CD4-positive, alpha-beta T cell treated with Interleukin-15 for 1 hour (primary cell): ENCODE measurements around the gene ZDHHC24.
"Not testable (repeated sequence)": the region's sequence is repeated elsewhere in the genome, so short reads cannot be mapped to it uniquely, and the experiment has no call there.

Experiments
- DNase-seq: peaks from one replicate; pipeline ENCODE4 v3.0.0-alpha.2; 2020

ZDHHC24 gene

DNA sequence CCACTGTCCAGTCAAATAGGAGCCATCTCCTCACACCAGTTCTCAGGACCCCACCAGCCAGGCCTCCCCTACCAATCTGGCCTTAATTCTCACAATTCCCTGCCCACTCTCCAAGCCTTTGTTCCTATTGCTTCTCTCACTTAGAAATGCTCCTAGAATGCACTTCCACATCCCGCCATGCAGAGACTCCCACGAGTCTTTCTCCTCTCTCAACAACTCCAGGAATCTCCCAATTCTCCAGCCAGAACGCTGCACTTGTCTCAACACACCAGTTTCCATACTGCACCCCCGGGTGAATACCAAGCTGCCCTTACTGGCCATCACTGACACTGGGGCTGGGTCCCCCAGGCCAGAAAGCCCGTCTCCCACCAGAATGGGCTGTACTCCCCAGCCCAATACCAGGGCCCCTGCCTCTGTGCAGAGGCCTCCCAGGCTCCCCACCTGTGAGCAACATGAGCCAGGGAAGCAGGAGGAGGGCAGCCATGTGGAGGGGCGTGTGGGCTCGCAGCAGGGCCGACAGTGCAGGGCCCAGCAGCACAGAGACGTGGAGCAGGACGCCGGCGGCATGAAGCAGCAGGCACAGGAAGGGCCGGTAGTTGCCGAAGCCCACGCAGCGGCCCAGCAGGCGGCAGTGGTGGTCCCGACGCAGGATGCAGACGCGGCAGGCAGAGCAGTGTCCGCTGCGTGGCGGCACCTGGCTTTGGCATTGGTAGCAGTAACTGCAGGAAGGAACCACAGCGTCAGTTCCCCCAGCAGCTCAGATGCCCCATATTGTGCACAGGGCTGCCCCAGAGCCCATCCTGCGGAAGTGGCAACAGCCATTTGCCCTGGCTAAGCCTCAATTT lies 2.4 kb downstream of the ZDHHC24 start:
- peak; percentile 80 for DNase-seq

DNA sequence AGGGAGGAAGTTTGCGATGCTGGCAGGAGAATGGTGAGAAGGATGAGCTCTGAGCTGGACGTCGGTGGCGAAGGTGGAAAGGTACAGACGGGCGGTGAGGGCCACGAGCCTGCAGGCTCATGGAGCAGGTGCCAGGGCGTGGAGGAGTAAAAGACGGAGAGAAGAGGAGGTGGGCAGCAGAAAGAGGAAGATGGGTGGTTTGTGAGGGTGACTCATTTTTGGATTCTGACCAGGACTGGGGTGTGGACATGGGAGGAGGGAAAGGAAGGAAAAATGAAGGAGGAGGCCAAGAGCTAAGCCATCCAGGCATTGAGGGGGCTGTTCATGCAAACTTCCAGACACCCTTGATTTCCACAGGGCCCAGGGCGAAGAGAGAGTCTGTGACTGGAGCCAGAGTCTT lies 3.5 kb downstream of the ZDHHC24 start:
- DNase-seq, result no peak

DNA sequence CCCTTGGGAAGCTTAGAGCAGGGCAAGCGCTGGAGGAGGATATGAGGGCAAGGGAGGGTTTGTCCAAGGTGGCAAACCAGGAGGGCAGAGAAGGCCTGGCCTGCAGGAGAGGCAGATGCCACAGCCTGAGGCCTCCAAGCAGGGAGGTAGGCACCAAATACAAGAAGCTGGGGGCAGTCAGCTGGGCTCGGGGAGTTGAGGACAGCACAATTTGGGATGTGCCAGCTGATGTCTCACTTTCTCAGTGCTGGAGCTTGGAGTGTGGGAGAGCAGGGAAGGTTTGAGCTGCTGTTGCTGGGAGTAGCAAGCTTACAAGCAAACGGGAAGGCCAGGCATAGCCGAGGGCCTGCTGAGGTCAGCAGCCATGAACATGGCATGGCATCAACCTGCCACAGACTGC lies 4.0 kb downstream of the ZDHHC24 start:
- DNase-seq, result no peak

DNA sequence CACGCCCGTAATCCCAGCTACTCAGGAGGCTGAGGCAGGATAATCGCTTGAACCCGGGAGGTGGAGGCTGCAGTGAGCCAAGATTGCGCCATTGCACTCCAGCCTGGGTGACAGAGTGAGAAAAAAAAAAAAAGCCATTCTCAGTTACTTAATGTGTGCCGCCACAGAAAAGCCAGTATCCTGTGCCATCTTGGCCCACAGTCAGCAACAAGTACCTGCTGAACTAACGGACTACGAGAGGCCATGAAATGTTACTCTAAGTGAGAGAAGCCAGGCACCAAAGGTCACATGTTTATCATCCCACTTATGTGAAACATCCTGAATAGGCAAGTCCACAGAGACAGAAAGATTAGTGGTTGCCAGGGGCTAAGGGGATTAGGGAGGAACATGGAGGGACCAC lies 5.2 kb downstream of the ZDHHC24 start:
- not testable (repeated sequence) for DNase-seq

DNA sequence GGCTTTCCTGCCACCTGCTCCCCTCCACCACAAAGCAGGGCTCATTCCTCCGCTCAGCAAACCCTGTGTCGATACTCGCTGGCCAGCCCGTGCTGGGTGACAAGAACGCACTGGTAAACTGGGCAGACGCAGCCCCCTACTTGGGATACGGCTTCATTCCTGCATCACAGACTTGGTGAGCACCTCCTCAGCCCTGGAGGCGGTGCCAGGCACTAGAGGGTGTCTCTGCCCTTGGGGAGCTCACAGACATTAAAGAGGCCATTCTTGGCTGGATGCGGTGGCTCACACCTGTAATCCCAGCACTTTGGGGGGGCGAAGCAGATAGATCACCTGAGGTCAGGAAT lies 6.0 kb downstream of the ZDHHC24 start:
- DNase-seq, result no peak

DNA sequence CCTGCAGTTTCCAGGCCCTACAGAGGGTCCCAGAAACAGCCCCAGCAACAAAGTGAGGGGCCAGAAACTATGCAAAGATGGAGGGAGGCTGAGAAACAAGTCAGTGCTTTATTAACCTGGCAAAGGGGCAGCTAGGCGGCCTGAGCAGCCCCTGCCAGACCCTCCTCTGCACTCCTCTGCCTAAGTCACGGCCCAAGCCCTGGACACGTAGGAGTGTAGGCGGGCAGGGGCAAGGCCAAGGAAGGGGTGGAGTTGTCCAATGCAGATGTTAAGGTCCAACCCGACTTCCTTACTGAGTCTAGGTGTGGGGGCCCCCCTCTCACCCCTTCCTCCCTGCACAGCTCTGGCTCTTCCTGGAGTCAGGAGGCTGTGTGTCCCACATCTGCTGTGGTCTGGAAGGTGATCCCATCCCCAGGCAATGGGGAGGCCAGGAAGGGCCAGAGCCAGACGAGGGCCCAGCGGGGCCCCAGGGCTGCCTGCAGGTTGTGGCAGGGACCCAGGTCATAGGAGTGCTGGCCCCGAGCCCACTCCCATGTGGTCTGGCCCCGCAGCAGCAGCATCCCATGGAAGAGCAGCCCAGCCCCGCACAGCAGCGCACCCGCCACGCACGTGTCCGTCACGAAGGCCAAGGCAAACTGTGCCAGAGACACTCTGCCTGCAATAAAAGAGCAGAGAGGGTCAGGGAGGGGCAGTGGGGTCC lies 6.5 kb downstream of the ZDHHC24 start:
- DNase-seq, result no peak

DNA sequence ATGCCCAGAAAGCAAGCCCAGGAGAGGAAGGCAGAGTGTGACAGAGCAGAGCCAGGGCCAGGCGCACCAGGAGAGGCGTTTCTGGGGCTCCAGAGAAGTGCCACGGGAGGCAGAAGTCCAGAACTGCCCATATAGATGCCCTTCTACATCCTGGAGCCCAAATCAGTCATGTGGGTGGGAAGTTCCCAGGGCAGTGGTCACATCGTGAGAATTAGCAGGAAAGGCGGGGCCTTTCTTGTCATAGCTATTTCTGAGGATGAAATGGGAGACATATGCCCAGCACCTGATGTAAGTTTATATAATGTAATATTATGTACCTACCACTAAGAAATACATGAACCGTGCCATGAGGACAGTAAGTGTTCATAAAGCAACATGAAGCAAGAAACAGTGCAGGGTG lies 13.1 kb downstream of the ZDHHC24 start:
- no peak for DNase-seq

DNA sequence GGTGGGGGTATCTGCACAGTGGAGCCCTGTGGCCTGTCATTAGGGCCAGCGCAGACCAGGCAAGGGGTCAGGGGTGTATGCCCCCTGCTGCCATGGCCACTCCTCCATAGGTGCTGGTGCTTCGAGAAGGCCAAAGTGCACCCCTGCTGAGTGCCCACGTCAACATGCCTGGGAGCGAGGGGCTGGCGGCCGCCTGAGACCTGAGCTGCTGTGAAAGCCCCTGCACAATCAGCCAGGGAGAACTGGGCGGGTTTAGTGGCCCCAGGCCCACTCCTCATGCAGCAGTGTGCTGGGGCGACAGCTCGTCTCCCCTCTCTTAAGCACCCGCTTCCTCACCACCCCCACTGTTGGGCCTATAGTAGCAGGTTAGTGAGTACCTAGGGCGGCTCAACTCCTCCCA lies 14.0 kb downstream of the ZDHHC24 start:
- DNase-seq, result no peak

DNA sequence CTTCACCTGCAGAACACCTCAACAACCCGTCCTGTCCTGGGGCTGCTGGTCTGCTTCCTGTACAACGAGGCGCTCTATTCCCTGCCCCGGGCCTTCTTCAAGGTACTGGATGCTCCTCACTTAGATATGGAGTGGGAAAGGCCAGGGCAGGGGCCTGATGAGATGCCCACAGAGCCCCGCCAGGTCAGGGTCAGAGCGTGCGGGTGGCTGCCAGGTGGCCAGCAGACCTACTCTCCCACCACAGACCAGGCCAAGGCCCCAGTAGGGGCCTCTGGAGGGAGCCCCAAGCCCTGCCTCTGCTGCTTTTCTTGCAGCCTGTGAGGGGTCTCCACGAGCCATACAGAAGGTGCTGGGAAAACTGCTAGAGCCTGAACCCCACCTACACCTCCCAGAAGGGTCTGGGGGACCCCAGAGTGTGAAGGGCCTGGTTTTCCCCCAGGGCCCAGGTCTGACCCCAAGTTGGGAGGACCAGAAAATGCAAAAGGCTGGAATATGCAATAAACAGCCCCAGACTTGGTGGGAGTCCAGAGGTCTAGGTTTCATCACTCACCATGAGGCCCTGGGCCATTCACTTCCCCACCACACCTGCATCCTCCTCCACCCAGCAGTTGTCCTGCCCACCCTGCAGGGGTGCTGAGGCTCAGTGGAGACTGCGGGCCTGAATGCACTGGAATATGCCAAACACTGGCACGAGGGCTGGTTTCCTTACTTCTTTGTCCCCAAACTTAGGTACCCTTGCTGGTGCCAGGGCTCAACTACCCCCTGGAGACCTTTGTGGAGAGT lies 14.7 kb downstream of the ZDHHC24 start:
- no peak for DNase-seq

DNA sequence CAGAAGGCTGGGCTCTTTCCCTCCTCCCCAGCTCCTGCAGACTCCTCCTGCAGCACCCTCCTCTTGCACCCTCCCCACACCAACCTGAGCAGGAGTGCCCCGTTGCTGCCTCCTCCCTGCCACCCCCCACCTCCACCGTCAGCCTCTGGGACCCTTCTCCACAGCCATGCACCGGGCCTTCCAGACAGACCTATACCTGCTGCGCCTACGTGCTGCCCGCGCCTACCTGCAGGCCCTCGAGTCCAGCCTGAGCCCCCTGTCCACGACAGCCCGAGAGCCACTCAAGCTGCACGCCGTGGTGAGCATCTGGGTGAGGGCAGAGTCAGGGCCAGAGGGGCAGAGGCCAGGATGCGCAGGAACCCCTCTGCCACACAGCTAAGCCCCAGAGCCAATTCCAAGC lies 16.2 kb downstream of the ZDHHC24 start:
- DNase-seq, result no peak

DNA sequence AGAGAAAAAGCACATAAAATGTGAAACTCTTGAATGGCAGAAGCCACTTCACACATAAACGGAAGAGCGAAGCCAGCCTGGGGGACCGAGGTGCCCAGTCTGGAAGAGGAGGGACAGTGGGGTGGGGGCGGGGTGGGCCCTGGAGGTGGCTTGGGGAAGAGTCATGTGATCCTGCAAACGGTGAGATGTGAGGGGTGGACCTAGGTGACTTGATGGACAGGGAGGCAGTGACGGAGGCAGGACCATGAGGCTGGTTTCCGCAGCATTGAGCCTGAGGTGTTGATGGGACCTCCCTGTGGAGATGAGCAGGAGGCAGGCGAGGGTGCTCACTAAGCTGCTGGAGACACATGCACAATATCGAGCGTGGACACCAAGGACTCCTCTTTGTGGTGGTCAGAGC lies 16.8 kb downstream of the ZDHHC24 start:
- DNase-seq, result no peak

DNA sequence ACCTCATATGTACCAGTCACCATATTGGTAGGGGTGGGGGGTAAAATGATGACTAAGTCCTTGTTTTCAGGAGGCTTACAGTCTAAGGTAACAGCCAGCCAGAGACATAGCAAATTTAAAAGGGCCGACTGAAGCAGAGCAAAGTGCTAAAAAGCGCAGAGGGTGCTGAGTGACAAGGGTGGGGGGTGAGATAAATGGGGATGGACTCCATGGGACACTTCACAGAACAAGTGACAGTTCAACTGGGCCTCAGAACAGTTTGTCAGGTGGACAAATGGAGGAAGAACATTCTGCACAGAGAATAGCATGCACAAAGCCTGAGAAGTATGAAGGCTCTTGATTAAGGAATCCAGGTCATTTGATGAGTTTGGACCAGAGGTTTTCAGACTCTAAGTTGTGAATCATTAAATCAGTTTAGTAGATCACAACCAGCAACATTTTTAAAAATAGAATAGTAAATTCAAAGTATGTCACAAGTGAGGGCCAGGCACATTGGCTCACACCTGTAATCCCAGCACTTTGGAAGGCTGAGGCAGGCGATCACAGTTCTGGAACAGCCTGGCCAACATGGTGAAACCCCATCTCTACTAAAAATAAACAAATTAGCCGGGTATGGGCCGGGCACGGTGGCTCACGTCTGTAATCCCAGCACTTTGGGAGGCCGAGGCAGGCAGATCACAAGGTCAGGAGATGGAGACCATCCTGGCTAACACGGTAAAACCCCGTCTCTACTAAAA lies 21.4 kb downstream of the ZDHHC24 start:
- DNase-seq, result no peak

DNA sequence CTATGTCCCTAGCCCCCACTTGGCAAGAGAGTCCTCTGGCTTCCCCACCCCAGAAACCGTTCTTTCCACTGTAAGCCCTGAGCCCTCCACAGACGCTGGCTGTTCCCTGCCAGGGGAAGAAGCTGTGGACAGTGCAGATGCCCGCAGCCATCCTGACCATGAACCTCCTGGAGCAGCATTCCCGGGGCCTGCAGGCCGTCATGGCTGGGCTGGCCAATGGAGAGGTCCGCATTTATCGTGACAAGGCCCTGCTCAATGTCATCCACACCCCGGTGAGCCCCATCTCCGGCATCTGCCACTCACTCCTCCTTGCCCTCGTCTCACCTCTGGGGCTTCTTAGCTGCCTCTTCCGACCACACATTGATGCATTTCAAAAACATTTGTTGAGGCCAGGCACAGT lies 22.2 kb downstream of the ZDHHC24 start:
- DNase-seq, result no peak

DNA sequence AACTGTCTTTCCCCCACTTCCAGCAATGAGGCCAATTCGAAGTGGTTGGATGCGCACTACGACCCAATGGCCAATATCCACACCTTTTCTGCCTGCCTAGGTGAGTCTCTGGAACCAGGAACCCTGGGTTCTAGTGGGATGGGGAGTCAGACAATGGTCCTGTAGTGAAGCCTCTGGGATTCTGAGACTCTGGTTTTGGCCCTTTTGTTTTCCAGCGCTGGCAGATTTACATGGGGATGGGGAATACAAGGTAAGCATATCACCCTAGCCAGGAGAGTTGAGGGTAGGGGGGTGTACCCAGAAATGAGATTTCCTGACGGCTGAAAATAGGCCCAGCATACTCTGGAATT lies 34.9 kb downstream of the ZDHHC24 start:
- no peak for DNase-seq

DNA sequence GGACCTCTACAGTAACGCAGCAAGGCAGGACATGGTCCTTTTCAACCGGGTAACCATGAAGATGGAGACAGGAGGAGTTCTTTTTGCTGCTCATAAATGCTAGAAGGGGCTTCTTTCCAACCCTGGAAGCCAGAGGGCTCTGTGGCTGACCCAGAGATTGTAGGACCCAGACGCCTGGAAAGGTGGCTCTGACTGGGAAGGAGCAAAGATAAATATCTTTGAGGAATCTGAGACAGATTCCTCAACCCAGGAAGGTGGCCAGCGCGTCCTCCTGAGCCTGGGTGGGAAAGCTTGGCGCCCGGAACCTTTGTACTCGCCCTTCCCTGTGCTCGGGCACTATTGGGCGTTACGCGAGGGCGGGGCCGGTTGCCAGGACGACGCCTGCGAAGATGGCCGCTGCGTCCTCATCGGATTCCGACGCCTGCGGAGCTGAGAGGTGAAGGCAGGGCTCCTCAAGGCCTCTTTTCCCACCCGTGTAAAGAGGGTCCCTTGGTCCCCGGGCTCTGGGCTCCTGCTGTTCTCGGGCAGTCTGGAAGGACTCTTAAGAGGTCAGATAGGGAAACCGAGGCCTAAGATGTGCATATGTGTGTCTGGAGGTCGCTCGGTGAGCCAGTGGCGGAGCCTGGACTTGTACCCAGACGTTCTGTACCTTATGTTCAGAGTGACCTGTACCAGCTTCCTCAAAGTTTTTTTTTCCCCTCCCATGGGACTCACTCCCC lies 35.4 kb downstream of the ZDHHC24 start, which contains the start of gene BBS1:
BBS1 (plus strand) TSS at position 365 of the 719 bp plus-strand sequence; CDS start at position 390, 25 bp downstream.
- DNase-seq, result peak; percentile 74

DNA sequence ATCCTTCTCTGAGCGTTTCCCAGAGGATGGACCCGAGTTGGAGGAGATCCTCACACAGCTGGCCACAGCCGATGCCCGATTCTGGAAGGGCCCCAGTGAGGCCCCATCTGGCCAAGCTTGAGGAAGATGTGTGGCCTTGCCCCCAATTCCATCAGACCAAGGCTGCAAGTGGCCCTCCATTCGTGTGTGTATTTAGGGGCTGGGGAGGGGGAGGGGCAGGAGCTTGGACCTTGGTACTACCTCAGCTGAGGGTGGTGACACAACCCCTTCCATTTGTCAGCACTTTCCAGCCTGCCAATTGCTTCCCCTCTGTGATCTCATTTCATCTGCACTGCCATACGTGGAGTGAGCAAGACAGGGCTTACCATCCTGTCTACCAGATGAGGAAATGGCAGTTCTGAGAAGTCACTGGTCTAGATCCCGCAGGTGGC lies 36.7 kb downstream of the ZDHHC24 start:
- peak; percentile 33 for DNase-seq

DNA sequence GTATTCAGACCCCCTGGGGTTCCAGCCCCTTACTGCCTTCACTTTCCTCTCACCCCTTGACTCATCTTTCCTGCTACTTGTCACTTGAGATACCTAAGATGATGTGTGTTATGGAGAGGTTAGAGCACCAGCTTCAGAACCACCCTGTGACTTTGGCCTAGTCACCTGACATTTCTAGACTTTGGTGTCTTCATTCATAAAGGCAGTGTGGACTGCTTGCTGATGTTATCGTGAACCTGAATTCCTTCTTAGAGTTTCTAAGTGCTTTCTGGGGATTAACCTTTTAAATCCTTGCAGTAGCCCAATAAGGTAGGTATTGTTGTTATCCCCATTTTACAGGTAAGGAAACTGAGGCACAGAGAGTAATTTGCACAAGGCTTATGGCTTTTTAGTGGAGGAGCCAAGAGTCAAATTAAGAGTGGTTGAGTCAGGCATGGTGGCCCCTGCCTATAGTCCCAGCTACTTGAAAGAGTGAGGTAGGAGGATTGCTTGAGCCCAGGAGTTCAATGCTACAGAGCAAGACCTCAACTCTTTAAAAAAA lies 40.5 kb downstream of the ZDHHC24 start:
- no peak for DNase-seq

DNA sequence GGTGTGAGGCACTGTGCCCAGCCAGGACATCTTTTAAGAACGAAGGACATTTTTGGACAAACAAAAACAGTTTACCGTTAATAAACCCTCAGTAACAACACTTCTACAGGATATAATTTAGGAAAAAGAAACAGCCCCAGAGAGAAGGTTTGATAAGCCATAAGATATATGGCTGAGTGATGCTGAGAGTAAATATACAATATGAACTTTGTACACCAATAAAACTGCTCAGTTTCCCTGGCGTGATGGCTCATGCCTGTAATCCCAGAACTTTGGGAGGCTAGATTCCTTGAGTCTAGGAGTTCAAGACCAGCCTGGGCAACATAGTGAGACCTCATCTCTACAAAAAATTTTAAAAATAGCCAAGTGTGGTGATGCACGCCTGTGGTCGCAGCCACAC lies 47.3 kb downstream of the ZDHHC24 start:
- no peak for DNase-seq

DNA sequence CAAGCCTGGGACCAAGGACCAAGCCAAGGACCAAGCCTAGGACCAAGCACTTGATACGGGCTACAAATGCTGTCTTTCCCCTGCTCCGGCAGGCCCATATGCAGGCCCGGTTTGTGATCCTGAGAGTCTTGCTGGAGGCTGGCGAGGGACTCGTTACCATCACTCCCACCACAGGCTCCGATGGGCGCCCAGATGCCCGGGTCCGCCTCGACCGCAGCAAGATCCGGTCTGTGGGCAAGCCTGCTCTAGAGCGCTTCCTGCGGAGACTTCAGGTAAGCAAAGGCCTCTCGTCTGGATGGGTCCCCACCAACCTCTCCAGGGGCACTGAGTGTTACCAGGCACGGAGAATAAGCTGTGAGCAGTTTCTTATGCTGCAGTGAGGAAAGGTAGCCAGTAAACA lies 48.6 kb downstream of the ZDHHC24 start:
- DNase-seq, result no peak

DNA sequence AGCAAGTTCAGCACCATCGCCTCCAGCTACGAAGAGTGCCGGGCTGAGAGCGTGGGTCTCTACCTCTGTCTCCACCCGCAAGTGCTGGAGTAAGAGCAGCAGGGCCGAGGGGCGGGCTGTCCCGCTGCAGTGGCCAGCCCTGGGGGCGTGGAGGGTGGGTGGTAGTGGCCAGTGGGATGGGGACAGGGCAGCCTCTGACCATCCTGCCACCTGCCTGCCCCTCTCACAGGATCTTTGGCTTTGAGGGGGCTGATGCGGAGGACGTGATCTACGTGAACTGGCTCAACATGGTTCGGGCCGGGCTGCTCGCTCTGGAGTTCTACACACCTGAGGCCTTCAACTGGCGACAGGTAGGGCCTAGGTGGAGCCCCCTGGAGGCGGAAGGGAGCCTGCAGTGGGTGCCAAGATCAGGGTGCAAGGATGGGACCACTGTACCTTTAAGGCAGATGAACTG lies 50.4 kb downstream of the ZDHHC24 start:
- DNase-seq, result no peak

DNA sequence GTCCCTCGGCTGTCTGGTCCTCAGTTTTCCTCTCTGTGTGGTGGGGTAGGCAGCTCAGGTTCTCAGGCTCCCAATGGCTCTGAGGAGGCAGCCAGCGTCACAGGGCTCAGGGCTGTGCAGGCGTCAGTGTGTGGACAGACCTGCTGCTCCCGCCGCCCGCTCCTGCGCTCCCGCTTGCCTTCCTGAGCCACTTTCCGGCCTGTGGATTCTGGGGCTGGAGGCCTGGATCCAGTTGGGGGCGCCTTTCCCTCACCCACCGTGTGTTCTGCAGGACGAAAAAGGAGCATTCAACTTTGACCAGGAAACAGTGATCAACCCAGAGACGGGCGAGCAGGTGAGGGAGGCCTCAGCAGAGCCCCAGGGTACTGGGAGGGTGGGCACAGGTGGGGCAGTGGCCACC lies 50.9 kb downstream of the ZDHHC24 start:
- DNase-seq, result no peak

DNA sequence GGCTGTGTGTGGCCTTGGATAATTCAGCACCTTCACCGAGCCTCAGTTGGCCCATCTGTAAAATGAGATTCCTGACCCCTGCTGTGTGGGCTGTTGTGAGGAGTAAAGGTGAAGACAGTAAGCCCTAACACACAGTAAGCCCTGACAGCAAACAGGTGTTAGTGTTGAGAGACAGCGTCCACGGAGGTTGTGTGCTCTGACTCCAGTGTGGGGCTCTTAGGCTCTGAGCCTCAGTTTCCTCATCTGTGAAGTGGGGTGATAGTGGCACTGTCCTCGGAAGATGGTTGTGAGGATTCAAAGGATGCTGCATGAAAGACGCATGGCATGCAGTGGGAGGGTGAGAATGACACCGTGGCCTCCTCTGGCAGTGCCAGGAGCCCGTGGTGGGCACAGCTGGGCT lies 51.4 kb downstream of the ZDHHC24 start:
- no peak for DNase-seq
